HT1080 (cell line): ENCODE data around the gene TSPO. TPM values are rescaled to one million over a fixed set of nuclear protein-coding genes. Genes with fewer than 3 reads are reported as not detected.

Source experiments
- DNase-seq: peaks from one replicate; pipeline ENCODE4 v3.0.0-alpha.2; 2015; ENCODE audit warnings: low read depth
- total RNA-seq: library from RNA; depleted of rRNA; stranded (reverse); fragments of >200 nt; shearing (Covaris generic); gene quantifications from 2 replicates; pipeline ENCODE4 v1.2.3, GENCODE V29; 2014

Gene TSPO
- total RNA-seq, 1 experiment from 2014 or later: 304 TPM

DNA sequence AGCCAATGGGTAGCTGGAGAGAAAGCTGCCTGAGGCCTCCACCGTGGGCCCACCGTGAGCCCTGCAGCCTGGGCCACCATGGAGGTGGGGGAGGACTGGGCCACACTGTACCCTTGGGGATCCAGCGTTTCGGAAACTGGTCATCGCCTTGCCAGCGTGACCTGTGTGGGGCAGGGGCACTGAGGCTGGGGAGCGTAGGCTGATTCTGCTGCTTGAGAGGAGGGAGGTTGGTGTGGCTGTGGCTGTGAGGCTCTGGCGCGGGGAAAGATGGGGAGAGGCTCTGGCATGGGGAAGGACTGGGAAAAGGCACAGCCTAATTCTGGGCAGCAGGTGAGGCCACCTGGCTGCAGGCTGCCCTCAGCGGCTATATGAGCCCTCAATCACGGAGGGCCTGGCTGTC lies 48.2 kb downstream of the TSPO start:
- no peak for DNase-seq

DNA sequence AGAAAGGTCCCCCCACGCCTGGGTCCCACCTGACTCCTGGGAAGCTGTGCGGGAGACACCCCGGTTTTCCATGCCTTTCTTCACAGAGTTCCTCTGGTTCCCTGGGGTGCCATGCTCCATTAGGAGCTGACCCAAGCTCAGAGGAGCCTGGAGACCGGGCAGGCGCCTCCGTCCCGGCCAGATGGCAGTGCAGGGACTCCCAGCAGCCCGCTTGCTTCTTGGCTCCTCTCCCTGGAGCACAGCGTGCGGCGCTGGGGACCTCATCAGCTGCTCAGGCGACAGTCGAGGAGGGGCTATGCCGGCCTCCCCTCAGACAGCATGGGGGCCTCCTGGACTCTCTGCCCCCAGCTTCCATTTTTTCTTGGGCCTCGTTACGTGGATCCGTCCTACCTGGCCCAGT lies 48.7 kb downstream of the TSPO start:
- no peak for DNase-seq

DNA sequence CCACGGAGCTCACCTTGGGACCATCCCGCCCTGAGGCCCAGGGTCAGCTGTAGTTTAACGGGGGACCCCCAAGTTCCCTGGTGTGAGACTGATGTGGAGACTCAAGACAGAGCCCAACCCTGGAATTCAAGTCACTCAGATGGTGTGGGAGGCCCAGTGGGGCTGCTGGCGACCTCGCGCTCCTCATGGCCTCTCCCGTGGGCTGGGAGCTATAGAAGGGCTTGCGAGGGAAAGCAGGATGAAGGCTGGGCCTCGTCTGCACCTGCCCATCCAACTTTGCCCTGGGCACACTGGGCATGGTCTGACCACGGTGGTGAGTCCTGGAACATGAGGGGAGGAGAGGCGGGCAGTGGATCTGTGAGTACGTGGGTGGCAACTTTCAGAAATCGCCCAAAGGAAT lies 49.2 kb downstream of the TSPO start:
- no peak for DNase-seq

DNA sequence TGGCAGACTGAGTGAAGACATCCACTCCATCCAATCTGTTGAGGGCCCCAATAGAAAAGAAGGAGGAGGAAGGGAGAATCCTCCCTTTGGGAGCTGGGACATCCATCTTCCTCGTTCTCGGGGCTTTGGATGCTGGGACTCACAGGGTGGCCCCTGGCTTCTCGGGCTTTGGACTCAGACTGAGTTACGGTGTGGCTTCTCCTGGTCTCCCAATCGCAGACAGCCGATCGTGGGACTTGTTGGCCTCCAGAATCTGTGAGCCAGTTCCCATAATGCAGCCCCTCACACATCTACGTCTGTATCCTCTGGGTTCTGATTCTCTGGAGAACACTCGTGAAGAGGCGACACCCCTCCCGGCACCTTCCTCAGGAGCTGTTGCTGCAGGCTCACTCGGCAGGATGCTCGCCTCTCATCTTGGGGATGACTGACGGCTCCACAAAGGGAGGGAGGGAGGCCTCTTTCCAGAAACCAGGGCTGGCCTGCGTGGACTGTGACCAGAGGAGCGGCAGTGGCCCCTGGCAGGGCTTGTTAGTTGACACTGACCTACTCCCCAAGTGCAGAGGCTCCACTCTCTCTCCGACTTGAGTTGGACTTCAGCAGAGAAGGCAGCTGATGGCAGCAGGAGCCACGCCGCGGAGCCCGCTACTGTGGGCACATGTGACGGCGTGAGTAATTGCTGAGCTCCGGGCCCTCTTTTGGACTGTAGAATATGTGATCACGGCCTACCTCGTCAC lies 50.3 kb downstream of the TSPO start:
- DNase-seq: no peak

DNA sequence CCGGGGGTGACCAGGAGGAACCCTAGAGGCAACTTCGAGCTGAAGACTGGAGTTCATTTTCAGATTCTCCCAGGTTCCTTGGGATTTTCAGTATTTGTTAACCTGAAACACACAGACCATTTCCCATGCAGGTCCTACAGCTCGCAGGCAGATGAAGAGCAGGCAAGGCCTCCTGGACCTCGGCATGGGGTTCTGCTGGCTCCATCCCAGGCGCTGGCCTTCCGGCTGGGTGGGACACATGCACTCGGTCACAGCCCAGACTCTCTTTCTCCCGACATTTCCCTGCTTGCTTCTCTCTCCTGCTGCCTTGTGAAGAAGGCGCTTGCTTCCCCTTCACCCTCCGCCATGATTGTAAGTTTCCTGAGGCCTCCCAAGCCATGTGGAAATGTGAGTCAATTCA lies 51.0 kb downstream of the TSPO start:
- no peak for DNase-seq

DNA sequence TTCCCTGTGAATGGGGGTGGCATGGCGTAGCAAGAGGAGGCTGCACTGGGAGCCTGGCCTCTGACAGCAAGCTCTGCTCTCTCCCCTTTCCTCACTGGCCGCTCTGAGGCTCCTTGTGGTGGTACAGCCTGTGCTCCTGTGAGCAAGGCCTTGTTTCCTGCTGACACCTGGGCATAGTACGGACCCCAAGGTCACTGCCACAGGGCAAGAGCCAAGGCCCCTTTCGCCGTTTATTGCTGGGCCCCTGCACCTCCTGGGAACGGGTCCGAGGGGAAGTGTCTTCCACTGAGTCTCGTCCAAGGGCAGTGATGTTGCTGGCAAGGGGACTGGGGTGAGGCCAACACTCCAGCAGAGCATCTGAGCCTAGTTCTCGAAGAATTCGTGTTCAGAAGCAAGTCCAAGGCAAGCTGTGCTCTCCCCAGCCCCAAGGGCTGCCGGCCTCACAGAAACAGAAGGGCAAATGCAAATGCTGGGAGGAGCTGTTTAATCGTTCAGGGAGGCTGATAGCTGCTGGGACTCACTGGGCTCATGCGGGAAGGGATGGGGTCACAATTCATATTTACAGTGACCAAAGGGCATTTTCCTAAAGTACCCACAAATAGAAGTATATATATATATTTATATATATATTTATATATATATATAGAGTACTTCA lies 51.5 kb downstream of the TSPO start:
- no peak for DNase-seq

DNA sequence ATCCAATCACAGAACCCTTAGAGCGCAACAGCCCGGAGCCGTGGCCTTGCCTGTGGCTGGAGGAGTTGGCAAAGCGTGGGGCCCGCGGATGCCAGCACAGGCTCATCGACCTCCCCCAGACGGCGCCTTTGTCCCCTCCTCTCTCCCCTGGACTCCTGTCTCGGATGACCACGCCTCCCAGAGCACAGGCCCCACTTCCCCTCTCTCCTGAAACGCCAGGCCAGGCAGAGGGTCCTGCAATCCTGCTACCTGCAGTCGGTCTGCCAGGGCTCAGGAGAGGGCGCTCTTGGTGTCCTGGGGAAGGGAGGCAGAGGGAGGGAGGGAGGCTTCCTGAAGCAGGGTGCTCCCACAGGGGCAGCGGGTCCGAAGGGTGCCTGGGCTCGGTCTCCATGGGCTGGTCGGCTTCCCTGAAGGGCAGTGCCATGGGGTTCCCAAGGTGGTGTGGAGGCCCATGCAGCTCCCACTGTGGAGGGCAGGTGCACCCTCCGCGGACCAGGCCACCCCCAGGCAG lies 52.2 kb downstream of the TSPO start:
- no peak for DNase-seq

DNA sequence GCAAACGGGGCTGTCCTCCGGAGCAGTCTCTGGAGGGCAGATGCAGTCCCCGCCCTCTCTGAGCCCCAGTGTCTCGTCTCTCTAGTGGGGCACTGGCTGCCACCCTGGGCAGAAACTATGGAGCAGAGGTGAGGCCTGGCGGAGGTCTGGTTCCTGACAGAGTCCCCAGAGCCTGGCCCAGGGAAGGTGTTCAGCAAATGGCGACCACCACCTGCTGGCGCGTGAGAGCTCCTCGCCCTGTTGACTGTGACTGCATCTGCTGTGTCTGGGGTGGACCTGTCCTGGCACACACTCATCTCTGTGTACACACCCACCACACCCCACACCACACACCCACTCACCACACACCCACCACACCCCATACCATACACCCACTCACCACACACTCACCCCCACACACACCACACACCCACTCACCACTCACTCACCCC lies 53.9 kb downstream of the TSPO start:
- no peak for DNase-seq

DNA sequence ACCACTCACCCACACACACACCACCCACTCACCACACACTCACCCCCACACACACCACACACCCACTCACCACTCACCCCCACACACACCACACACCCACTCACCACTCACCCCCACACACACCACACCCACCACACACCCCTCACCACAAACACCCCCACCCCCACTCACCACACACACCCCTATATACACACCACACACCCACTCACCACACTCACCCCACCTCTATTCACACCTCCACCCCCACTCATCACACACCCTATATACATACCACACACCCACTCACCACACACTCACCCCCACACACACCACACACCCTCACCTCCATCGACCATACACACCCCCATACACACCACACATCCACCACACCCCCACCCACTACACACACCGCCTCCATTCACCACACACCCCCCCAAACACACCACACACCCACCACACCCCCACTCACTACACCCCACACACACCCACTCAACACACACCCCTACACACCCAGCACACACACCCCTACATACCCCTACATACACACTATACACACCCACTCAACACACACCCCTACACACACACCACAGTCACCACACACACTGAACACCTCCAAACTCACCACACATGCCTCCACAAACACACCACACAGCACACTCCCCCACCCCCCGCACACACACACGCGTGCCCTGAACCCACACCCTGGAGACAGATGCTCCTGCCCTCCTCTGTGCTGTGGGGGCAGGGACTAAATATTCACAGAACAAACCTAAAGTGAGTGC lies 54.6 kb downstream of the TSPO start:
- DNase-seq: no peak

DNA sequence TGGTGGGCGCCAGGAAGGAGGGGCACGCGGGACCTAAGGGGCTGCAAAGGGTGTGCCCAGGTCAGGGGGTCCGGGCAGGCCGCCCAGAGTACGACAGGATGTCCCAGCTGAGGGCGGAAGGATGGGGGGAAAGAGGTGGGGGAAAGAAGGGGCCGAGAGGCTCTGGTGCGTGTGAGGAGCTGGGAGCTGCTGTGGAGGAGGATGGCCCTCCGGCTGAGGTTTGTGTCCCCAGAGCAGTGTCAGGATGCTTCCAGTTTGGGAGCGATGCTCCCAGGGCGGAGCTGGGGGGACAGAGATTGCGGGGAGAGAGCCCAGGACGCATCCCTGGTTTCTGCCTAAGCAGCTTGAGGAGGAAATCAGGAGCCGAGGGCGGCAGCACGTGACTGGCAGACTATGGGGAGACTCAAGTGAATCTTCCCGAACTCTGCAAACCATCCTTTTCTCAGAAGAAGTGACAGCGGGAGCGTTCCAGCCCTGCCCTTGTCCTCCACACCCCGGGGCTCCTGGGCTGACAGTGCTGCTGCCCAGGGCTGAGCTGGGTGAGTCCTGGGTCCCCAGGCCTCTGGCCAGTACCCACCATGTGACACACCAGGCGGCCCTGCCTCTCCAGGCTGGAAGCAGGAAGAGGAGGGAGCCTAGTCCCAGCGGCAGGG lies 55.3 kb downstream of the TSPO start:
- no peak for DNase-seq

DNA sequence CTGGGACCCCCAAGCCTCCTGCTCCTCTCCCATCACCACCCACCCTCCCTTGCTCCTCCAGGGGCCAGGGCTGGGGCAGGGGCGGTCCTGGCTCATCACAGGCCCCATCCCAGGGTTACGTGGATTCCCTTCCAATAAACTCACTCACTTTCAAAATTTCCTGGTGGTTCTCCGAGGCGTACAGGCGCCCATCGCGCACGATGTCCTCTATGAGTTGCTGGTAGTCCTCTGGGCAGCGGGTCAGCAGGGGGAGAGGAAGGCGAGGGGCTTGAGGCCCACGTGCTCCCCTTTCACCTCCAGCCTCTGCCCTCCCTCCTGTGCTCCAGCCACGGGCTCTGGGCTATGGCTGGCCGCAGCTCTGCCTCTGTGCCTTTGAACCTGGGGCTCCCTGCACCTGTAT lies 56.0 kb downstream of the TSPO start:
- no peak for DNase-seq

DNA sequence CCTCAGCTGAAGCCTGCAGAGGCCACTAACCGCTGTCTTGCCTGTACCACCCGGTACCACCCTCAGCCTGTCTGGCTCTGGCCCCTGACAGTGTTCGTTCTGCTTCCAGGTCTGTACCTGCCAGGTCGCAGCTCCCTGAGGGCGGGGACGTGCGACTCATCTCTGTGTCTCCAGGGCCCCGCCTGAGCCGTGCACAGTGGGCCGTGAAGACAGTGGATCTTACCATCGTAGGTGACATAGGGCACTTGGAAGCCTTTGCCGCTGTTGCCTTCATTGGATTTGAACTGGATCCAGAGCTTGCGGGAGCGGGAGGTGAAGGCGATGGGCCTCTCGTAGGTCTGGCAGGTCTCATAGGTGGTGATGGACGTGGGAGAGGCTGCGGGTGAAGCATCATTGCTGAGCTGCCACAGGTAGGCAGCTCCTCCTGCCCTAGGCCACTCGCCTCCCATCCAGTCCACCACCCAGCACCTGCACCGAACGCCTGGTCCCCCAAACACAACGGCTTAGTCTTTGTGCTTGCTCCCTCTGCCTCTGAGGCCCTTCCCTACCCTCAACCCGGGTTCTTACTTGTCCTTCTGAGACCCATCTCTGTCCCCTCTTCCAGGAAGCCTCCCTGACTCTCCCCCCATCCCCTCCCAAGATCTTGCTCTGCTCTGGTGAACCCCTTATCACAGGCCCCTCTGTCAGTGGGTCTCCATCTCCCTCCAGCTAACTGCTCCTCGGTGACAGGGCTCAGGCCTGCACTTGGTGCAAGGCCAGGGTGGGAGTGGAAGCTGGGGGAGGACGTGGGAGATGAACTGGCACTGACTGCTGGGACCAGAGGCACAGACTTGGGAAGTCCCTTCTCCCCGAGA lies 56.7 kb downstream of the TSPO start:
- DNase-seq: no peak

DNA sequence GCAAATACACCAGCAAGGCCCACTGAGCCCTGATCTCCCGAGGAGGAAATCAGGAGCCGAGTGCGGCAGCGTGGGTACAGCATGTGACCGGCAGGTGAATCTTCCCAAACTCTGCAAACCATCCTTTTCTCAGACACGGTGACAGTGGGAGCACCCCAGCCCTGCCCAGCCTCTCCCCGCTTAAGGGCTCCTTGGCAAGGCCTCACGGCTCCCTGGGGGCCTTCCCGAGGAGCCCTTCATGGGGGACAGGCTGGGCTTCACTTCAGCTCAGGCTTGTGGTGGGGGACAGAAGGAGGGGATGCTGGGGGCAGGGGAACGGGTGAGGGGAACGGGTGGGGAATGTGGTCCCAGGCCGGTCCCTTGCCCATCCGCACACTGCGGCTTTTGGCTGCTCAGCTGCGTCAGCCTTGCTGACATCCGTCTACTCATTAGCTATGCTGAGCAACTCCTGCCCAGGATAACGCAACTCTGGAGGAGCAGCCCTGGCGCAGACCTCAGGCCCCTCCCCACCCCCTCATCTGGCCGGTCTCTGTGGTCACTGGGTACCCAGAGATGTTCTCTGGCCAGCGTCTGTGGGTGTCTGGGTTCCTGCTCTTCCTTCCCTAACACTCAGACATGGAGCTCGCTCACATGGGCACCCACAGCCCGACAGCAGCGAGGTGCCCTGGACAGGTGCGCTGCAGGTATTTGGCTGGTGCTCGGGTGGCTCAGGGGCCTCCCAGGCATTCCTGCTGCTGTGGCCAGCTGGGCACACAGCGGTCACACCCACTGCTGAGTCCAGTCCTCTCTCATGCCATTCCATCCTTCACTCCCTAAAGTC lies 57.6 kb downstream of the TSPO start:
- no peak for DNase-seq

DNA sequence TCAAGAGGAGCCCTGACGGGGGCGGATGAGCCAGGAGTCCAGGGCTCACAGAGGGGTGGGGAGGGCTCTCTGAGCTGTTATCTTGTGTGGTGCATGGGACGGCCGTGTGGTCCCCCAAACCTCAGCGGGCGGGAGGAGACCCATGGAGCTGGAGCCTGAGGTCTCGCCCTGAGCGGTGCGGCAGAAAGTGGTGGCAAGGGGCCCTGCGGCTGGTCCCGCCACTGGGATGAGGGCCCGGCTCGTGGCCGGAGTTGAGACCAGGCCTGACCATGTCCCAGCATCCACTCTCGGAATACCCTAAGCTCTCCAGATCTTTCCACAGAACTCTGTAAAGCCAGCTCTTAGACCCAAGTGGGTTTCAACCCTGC lies 58.1 kb downstream of the TSPO start:
- no peak for DNase-seq

DNA sequence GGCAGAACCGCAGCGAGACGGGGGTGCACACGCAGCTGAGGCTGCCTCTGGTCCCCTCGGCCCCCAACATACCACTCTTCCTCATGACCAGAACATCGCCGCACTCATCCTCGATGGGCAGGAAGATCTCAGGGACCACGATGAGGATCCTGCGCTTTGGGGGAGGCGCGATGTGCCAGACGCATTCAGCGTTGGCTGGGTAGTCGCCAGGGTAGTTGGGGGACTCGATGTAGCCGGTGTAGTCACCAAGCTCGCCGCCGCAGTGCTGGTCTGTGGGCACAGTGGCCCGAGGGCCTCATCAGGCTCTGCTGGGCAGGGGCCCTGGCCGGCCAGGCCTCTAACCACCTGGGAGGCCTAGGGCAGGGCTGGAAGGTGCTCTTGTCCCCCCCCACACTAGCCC lies 58.6 kb downstream of the TSPO start:
- DNase-seq: no peak

DNA sequence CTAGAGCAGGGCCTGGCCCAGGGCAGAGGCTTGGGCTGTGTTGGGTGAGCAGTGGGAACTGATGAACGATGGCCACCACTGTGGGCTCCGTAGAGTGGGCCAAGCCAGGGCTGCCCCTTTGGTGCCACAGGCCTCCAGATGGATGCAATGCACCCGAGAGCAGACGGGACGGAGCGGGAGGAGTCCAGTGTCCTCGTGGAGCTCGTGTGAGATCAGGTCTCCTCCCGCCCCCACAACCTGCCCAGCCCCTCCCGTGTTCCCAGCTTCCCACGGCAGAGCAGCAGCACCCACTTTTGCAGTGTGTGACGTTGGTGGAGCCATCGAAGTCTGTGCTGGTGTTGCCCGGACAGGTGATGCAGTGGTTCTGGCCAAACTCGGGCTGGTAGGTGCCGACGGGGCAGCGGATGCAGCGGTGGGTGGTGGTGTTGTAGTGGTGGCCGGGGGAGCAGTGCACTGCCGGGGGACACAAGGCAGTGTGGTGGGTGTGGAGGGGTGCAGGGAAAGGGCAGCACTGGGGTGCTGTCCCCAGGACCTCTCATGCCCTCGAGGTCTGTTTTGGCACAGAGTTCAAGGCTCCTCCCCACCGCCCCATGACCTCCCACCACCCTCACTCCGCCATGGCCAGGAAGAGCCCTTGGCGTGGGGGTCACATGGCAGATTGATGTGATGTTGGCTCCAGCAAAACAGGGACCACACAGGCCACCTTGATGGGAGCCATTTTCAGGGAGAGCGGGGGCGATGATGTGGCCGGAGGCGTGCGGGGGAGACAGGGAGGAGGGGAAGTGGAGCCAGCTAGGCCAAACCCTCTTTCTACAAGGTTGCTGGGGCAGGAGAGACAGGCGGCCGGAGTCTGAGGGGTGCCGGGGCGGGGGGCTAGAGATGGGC lies 59.5 kb downstream of the TSPO start:
- DNase-seq: no peak

DNA sequence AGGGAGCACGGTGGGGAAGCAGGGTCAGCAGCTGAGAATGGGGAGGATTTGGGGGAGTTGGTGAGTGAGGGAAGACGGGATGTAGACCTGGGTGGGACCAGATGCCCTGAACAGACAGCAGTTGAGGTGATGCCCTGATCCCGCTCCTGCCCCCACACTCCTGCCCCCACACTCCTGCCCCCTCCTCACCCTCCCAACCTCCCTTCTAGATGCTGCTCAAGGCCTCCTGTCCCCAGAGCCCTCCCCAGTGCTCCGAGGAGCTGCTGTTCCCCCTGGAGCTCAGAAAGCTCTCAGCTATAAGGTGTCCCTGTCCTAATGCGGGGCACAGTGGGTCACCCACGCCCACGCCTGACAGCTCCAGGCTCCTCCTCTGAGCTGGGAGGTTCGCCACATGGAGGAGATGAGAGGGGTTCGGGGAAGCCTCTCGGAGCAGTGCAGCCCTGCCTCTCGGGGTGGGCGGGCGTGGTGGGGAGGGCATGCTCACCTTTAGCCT lies 60.6 kb downstream of the TSPO start:
- DNase-seq: no peak

DNA sequence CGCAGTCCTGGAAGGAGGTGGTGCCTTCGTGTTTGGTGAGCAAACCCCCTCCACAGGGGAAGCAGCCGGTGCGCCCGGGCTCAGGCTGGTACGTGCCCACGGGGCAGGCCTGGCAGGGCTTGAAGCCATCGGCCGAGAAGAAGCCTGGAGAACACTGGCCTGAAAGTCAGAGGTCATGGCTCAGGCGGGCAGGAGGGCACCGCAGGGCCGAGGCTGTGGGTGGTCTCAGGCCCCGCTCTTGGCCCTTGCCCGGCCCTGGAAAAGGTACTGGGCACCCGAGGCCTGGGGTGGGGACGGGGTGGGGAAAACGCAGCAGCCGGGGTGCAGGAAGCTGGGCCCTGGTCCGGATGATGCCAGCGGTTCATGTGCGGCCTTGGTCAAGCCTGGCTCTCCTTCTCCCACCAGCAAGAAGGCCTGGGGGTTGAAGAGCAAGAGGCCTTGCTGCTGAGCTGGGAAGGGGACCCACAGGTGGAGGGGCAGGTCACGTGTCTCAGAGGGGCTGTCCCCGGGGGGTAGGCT lies 61.1 kb downstream of the TSPO start:
- no peak for DNase-seq
